ENCODE results near the gene THSD4. TPM values are rescaled to one million over a fixed set of nuclear protein-coding genes. Genes with fewer than 3 reads are reported as not detected.

THSD4 gene
- total RNA-seq, 6 donors from 2014 or later, result 16.8 to 39.7 (median 21.7) TPM

DNA sequence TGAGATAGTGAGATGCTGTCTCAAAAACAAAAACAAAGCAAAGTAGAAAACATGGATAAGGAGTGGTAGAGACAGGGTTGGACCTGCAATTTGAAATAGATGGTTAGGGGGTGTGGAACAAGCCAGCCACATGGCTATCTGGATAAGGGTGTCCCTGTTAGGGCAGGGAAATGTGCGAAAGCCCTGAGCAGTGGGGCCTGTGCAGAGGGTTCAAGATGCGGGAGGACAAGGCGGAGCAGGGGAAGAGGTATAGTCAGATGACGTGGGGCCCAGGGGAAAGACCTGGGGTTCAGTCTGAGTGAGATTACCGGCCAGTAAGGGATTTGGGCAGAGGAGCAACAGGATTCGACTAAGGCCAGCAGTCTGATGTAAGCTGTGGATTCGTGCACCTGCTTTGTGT is 676.7 kb downstream of the THSD4 start:
- 85 to 92% methylated on average over 7 of the region's 7 CpGs for WGBS, 2 donors
- Histone ChIP-seq H3K27ac (no peak overlapping the region), H3K27me3 (no peaks in the 10 kb centered on the region), H3K36me3 (no peaks in the 10 kb centered on the region), H3K4me3 (no peak overlapping the region), H3K9me3 (no peaks in the 10 kb centered on the region), H3K4me1 (no peaks in the 10 kb centered on the region)
- no peak for ATAC-seq (ENCODE audit: low FRiP score in 2 of 2)
- TF ChIP-seq POLR2AphosphoS5 (IDR thresholded peaks at IDR 0.05) (no peak), POLR2A (IDR thresholded peaks at IDR 0.05) (no peak), CTCF (IDR thresholded peaks at IDR 0.05) (no peak)
- DNase-seq, result no peak

DNA sequence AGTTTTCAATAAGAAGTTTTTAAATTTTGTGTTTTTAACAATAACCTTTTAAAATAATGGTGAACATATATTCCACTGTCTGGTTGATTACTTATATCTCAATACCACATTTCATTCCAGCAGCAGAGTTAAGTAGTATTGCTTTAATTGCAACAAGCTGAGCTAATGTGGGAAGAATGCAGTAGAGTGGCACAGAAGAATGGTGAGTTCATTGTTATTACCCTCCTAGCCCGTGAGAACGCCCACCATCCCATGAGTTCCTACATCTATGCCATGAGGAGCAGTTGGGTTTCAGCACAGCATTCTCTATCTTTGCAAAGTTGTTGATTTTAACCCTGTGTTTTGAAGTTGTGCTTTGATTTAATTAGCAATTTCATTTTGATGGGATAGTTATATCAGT is 677.2 kb downstream of the THSD4 start:
- H3K36me3 ChIP-seq, result no peaks in the 10 kb centered on the region
- H3K27ac ChIP-seq, result no peak overlapping the region
- no peaks in the 10 kb centered on the region for H3K27me3 ChIP-seq
- no peaks in the 10 kb centered on the region for H3K4me1 ChIP-seq
- no peak overlapping the region for H3K4me3 ChIP-seq
- H3K9me3 ChIP-seq, result no peaks in the 10 kb centered on the region
- no peak for TF ChIP-seq CTCF (IDR thresholded peaks at IDR 0.05)
- TF ChIP-seq POLR2A (IDR thresholded peaks at IDR 0.05), result no peak
- no peak for TF ChIP-seq EP300 (IDR thresholded peaks at IDR 0.05)
- TF ChIP-seq POLR2AphosphoS5 (IDR thresholded peaks at IDR 0.05), result no peak
- ATAC-seq (ENCODE audit: low FRiP score in 2 of 2) (no peak), DNase-seq (no peak)
- WGBS, 2 donors, result 42 to 47% methylated on average over 2 of the region's 2 CpGs

GRCh38 chr15:71798641-71799040 is 683.4 kb downstream of the THSD4 start:
- no peak for ATAC-seq (ENCODE audit: low FRiP score in 2 of 2)

DNA sequence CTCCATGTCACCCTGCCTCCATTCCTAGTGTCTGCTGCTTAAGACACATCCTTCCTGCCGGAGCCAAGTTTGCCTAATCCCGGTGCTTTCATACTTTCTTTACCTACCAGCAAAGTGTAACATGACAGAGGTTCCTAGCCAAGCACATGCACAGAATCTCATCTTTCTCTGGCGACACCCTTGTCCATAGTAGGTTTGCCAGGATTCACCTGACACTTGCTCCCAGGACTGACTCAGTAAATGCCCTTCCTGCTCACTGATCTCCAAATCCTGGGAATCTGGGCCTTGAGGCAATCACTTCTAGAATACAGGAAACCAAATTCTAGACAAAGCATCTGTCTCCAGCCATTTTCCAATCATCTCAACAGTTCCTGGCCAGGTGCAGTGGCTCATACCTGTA is 684.9 kb downstream of the THSD4 start:
- H3K4me1 ChIP-seq, result peaks cover 0 to 4% (median 0%) of the 10 kb centered on the region in 4 donors
- DNase-seq, result no peak
- ATAC-seq (ENCODE audit: low FRiP score in 2 of 2), result no peak
- H3K27me3 ChIP-seq, result no peaks in the 10 kb centered on the region
- no peak for TF ChIP-seq CTCF (IDR thresholded peaks at IDR 0.05)
- TF ChIP-seq POLR2A (IDR thresholded peaks at IDR 0.05), result no peak
- WGBS, 2 donors, result 95 to 97% methylated on average over 3 of the region's 3 CpGs
- no peaks in the 10 kb centered on the region for H3K36me3 ChIP-seq
- H3K9me3 ChIP-seq, result no peaks in the 10 kb centered on the region
- H3K4me3 ChIP-seq, result no peak overlapping the region
- H3K27ac ChIP-seq, result no peak overlapping the region

More at GRCh38 chr15:71798641-71799040, 683.4 kb downstream of the THSD4 start:
- DNase-seq, result no peak
- H3K27me3 ChIP-seq, result no peaks in the 10 kb centered on the region
- H3K9me3 ChIP-seq, result no peaks in the 10 kb centered on the region
- H3K4me1 ChIP-seq, result peaks cover 0 to 4% (median 0%) of the 10 kb centered on the region in 4 donors
- H3K27ac ChIP-seq, result no peak overlapping the region
- no peaks in the 10 kb centered on the region for H3K36me3 ChIP-seq
- WGBS, 2 donors, result 79 to 85% methylated on average over 6 of the region's 6 CpGs
- no peak for TF ChIP-seq POLR2AphosphoS5 (IDR thresholded peaks at IDR 0.05)
- no peak for TF ChIP-seq POLR2A (IDR thresholded peaks at IDR 0.05)
- TF ChIP-seq CTCF (IDR thresholded peaks at IDR 0.05), result no peak
- no peak for TF ChIP-seq EP300 (IDR thresholded peaks at IDR 0.05)
- H3K4me3 ChIP-seq, result no peak overlapping the region

All from upper lobe of left lung (tissue), 6 donors.